GM12891 (cell line): ENCODE results near the gene DBN1.

Experiments used
- POLR2A ChIP-seq: IDR thresholded peaks from 2 replicates; pipeline ENCODE4 v1.6.1; 2011; ENCODE audit warnings: low read depth, low read length, control low read depth
- POLR2AphosphoS5 ChIP-seq: IDR thresholded peaks from 2 replicates; pipeline ENCODE4 v1.6.1; 2011; ENCODE audit warnings: low read depth, low read length, control low read depth

- TF ChIP-seq POLR2AphosphoS5, result no peak
- no peak for TF ChIP-seq POLR2A
These were observed 14.5 kb upstream of the DBN1 start for GRCh38 chr5:177487975-177488374.
